Mesothelial cell of epicardium (in vitro differentiated cells): ENCODE measurements around the gene CCDC195. TPM values are rescaled to one million over a fixed set of nuclear protein-coding genes. Genes with fewer than 3 reads are reported as not detected.

Source experiments
- DNase-seq, 2 experiments: peaks; one replicate each; pipeline ENCODE4 v3.0.0; 2021; ENCODE audit warnings: low spot score in 2 of 2; ENCODE audit not compliant: unreplicated experiment in 2 of 2
- H3K27ac Mint-ChIP-seq: 2 replicates; pipeline ENCODE4 v1.8.0; 2021; ENCODE audit warnings: mixed read lengths
- H3K27me3 Mint-ChIP-seq: 2 replicates; pipeline ENCODE4 v1.8.0; 2021; ENCODE audit warnings: low read depth, mixed read lengths
- H3K36me3 Mint-ChIP-seq: 2 replicates; pipeline ENCODE4 v1.8.0; 2021; ENCODE audit warnings: mixed read lengths
- H3K4me1 Mint-ChIP-seq: 2 replicates; pipeline ENCODE4 v1.8.0; 2021; ENCODE audit warnings: mixed read lengths
- H3K4me3 Mint-ChIP-seq: 2 replicates; pipeline ENCODE4 v1.8.0; 2021; ENCODE audit warnings: mild to moderate bottlenecking, moderate library complexity, mixed read lengths
- H3K9me3 Mint-ChIP-seq: 2 replicates; pipeline ENCODE4 v1.8.0; 2021; ENCODE audit warnings: mixed read lengths
- CTCF ChIP-seq: fragments of 200-600 bp; sonication (generic); IDR thresholded peaks from one replicate; pipeline ENCODE4 v1.5.0; 2021; ENCODE audit warnings: antibody characterized with exemption; ENCODE audit not compliant: unreplicated experiment
- total RNA-seq: library from RNA; stranded (reverse); gene quantifications from 3 replicates; pipeline ENCODE4 v1.2.1, GENCODE V29; 2021

Gene CCDC195
- total RNA-seq, 1 donor from 2014 or later, result not detected

DNA sequence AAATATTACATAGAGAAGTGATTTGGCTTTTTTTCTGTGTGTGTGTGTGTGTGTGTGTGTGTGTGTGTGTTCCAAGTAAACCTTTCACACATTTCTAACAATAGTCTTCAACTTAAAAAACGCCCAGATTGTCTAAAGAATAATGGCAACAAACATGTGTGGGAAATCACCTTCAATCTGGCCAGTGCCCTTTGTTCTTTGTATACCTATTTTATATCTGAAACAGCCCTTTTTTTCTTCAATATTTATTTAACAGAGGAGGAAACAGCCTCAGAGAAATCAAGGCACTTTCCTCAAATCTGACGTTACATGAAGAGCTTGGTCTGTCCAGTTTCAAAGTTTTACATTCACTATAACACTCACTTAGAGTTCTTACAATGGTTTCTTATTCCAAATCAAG, 25.3 kb downstream of the CCDC195 start:
- TF ChIP-seq CTCF, result no peak
- Mint-ChIP-seq H3K36me3 (no peaks in the 10 kb centered on the region), H3K9me3 (peaks cover 4% of the 10 kb centered on the region), H3K27me3 (no peaks in the 10 kb centered on the region), H3K27ac (no peak overlapping the region), H3K4me3 (no peak overlapping the region), H3K4me1 (peaks cover 5% of the 10 kb centered on the region)
- DNase-seq, result no peak

DNA sequence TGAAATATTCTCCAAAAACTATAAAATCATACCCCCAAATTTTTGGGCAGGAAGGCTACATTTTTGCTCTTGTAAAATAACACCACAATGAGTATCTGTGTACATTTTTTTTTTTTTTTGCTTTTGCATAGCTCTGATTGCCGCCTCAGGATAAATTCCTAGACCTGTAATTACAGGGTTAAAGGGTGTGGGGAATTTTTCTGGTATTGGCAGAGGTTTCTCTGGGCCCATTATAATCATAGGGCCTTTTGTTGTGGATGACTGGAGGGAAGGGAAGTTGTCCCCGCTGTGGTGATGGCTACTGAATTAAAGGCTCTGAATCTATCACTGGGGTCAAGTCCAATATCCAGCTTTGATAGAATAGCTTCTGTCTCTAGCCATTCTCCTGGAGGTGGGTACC, 26.6 kb downstream of the CCDC195 start:
- Mint-ChIP-seq H3K4me3 (no peak overlapping the region), H3K36me3 (no peaks in the 10 kb centered on the region), H3K4me1 (peaks cover 5% of the 10 kb centered on the region), H3K27ac (no peak overlapping the region), H3K27me3 (no peaks in the 10 kb centered on the region), H3K9me3 (peaks cover 4% of the 10 kb centered on the region)
- DNase-seq, result no peak
- no peak for TF ChIP-seq CTCF

GRCh38 chr2:224688997-224689396, 27.2 kb downstream of the CCDC195 start:
- Mint-ChIP-seq H3K4me3 (no peak overlapping the region), H3K4me1 (peaks cover 5% of the 10 kb centered on the region), H3K27me3 (no peaks in the 10 kb centered on the region), H3K27ac (no peak overlapping the region), H3K9me3 (peaks cover 1% of the 10 kb centered on the region), H3K36me3 (no peaks in the 10 kb centered on the region)
- DNase-seq, result no peak
- TF ChIP-seq CTCF, result no peak

- no peak for DNase-seq
- Mint-ChIP-seq H3K4me3 (no peak overlapping the region), H3K27me3 (no peaks in the 10 kb centered on the region), H3K36me3 (no peaks in the 10 kb centered on the region), H3K27ac (no peak overlapping the region), H3K4me1 (peaks cover 5% of the 10 kb centered on the region), H3K9me3 (no peaks in the 10 kb centered on the region)
- TF ChIP-seq CTCF, result no peak
These were observed 29.0 kb downstream of the CCDC195 start for GRCh38 chr2:224687156-224687555.

DNA sequence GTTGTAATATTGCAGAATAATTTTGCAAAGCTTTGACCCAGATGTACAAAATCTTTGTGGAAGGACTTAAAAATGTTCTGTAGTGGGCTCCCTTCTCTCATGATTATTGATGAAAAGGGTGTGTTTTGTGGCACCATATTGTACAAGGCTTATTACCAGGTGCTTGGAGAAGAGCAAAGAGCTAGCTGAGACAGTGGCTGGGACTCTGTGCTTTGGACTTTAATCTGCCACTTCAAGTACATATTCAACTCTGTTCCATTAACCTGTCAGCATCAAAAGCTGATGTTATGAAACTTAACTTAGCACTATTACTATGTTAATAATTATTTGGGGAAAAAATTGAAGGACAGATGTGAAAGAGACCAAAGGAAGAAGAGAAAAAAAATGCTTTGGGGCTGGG, 31.0 kb downstream of the CCDC195 start:
- Mint-ChIP-seq H3K4me1 (peaks cover 5% of the 10 kb centered on the region), H3K36me3 (no peaks in the 10 kb centered on the region), H3K27me3 (peaks cover 5% of the 10 kb centered on the region), H3K9me3 (no peaks in the 10 kb centered on the region), H3K27ac (no peak overlapping the region), H3K4me3 (no peak overlapping the region)
- TF ChIP-seq CTCF, result no peak
- DNase-seq, result no peak

GRCh38 chr2:224682134-224682533, 34.0 kb downstream of the CCDC195 start:
- H3K27me3 Mint-ChIP-seq, result peaks cover 5% of the 10 kb centered on the region
- DNase-seq, result no peak
- no peaks in the 10 kb centered on the region for H3K9me3 Mint-ChIP-seq
- no peak overlapping the region for H3K27ac Mint-ChIP-seq
- H3K4me3 Mint-ChIP-seq, result no peak overlapping the region
- peaks cover 13% of the 10 kb centered on the region for H3K4me1 Mint-ChIP-seq
- no peaks in the 10 kb centered on the region for H3K36me3 Mint-ChIP-seq
- no peak for TF ChIP-seq CTCF
